NCI-H2107 treated with DMSO at 0.1 percent for 48 hours (cell line): ENCODE data around the gene BBS5.
"Not testable (repeated sequence)": the region's sequence is repeated elsewhere in the genome, so short reads cannot be mapped to it uniquely, and the experiment has no call there.

Experiments
- DNase-seq: peaks from one replicate; lab custom pipeline; 2025; ENCODE audit not compliant: unreplicated experiment; lab: John Stamatoyannopoulos, UW

The BBS5 gene

GRCh38 chr2:169539460-169539859 lies 60.2 kb downstream of the BBS5 start:
- DNase-seq, result not testable (repeated sequence)

GRCh38 chr2:169540146-169540545 lies 60.9 kb downstream of the BBS5 start:
- no peak for DNase-seq

DNA sequence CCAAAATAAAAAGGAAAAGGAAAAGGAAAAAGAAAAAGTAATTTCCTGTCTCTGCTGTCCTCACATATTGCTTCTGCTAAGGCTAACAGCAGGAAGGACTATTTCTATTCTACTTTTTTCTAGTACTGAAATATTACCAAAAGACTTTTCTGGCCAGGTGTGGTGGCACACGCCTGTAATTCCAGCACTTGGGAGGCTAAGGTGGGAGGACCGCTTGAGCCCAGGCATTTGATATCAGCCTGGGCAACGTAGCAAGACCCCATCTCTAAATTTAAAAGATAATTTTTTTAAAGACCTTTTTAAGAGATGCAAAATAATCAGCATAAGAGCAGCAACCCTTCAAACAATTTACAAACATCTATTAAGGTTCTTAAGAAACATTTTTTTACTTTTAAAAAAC lies 63.1 kb downstream of the BBS5 start:
- DNase-seq, result no peak

- DNase-seq, result no peak
Measured at GRCh38 chr2:169546756-169547155, 67.5 kb downstream of the BBS5 start.
